PC-9 (cell line): ENCODE data around the gene STX5.

ENCODE experiments used
- CTCF ChIP-seq: fragments of 200-600 bp; sonication (generic); conservative IDR thresholded peaks from 2 replicates; pipeline ENCODE4 v1.6.1; 2017; ENCODE audit warnings: mixed run types, antibody characterized with exemption, mild to moderate bottlenecking, moderate library complexity
- EZH2 ChIP-seq: fragments of 200-600 bp; sonication (generic); IDR thresholded peaks from 2 replicates; pipeline ENCODE4 v1.8.0; 2017; ENCODE audit warnings: antibody characterized with exemption, low read depth

GRCh38 chr11:62757846-62758788 is 73.7 kb downstream of the STX5 start:
- TF ChIP-seq EZH2 (no peak), CTCF (no peak)
